ENCODE results near the gene ANO10. TPM values are rescaled to one million over a fixed set of nuclear protein-coding genes. Genes with fewer than 3 reads are reported as not detected.

Gene ANO10
- total RNA-seq, 1 donor from 2014 or later = 24.9 TPM

DNA sequence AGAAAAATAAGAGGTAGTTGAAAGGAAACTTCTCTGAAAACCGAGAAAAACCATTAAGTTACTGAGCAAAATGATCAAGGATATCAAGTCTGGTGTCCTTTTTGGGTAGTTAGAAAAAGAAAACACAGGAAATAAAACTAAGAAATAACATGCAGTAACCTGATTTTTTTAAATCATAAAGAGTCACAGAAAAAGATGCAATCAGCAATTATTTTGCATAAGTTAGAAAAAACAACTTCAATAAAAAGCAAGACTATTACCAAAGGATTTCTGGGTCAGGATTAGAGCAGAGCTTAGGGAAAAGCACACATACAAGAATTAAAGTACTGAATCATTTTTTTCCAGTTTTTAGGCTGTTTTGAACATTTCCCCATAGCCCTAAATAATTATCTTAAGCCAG is 28.5 kb upstream of the ANO10 start:
- H3K27me3 ChIP-seq = no peaks in the 10 kb centered on the region
- intact Hi-C loops (cut with DNase I) = no loop called here

DNA sequence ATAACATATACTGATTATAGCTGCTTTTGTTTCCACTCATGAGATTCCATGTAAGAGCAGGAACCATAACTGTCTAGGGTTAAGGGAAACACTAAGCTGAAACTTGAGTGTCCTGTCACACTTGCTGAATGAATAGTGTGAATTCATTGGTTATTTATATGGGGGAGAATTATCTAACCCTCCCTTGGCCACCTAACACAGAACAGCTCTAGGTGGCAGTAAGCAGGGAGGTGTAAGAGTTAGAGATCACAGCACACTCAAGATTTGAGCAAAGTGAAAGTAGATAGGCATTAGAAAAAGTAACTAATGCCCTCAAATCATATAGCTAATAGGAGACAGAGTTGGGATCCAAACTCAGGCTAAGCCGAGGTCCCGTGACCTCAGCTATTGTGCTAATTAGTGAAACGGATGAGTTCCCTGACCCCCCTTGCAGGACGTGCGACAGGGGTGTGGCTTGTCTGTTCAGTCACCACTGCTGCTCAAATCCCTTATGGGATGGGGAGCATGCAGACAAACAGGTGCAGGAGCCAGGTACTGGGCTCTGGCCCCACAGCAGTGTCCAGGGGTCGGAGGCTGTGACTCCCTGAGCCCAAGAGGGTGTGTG is 27.7 kb upstream of the ANO10 start:
- Histone ChIP-seq H3K4me3 (no peak overlapping the region), H3K27ac (no peak overlapping the region), H3K4me1 (no peaks in the 10 kb centered on the region), H3K36me3 (no peaks in the 10 kb centered on the region), H3K27me3 (no peaks in the 10 kb centered on the region), H3K9me3 (no peaks in the 10 kb centered on the region)
- TF ChIP-seq, protein P1, sequence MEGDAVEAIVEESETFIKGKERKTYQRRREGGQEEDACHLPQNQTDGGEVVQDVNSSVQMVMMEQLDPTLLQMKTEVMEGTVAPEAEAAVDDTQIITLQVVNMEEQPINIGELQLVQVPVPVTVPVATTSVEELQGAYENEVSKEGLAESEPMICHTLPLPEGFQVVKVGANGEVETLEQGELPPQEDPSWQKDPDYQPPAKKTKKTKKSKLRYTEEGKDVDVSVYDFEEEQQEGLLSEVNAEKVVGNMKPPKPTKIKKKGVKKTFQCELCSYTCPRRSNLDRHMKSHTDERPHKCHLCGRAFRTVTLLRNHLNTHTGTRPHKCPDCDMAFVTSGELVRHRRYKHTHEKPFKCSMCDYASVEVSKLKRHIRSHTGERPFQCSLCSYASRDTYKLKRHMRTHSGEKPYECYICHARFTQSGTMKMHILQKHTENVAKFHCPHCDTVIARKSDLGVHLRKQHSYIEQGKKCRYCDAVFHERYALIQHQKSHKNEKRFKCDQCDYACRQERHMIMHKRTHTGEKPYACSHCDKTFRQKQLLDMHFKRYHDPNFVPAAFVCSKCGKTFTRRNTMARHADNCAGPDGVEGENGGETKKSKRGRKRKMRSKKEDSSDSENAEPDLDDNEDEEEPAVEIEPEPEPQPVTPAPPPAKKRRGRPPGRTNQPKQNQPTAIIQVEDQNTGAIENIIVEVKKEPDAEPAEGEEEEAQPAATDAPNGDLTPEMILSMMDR (IDR thresholded peaks at IDR 0.05) = no peak
- intact Hi-C loops (cut with DNase I) = no loop called here
- DNase-seq (ENCODE audit: low spot score in 2 of 2) = no peak

More for the DNA sequence above, 28.5 kb upstream of the ANO10 start:
- no peak overlapping the region for H3K27ac ChIP-seq
- H3K4me3 ChIP-seq = no peak overlapping the region
- H3K9me3 ChIP-seq = no peaks in the 10 kb centered on the region
- TF ChIP-seq, protein P1 (IDR thresholded peaks at IDR 0.05) = no peak
- DNase-seq (ENCODE audit: low spot score in 2 of 2) = no peak
- no peaks in the 10 kb centered on the region for H3K36me3 ChIP-seq
- H3K4me1 ChIP-seq = no peaks in the 10 kb centered on the region

DNA sequence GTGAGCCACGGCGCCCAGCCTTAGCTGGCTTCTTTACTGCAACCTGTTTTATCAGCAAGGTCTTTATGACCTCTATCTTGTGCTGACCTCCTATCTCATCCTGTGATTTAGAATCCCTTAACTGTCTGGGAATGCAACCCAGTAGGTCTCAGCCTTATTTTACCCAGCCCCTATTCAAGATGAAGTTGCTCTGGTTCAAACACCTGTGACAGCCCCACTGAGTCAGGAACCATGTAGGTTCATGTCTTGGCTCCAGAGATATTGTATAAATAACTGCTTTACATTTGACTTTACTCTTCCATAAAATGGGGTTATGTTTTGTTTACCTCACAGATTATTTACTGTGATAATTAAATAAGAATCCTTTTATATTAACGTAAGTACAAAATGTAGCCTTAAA is 27.1 kb upstream of the ANO10 start:
- intact Hi-C loops (cut with DNase I) = no loop called here
- Histone ChIP-seq H3K27ac (no peak overlapping the region), H3K4me1 (no peaks in the 10 kb centered on the region), H3K9me3 (no peaks in the 10 kb centered on the region), H3K36me3 (no peaks in the 10 kb centered on the region), H3K4me3 (no peak overlapping the region), H3K27me3 (no peaks in the 10 kb centered on the region)
- no peak for DNase-seq (ENCODE audit: low spot score in 2 of 2)
- TF ChIP-seq, protein P1 (IDR thresholded peaks at IDR 0.05) = no peak

DNA sequence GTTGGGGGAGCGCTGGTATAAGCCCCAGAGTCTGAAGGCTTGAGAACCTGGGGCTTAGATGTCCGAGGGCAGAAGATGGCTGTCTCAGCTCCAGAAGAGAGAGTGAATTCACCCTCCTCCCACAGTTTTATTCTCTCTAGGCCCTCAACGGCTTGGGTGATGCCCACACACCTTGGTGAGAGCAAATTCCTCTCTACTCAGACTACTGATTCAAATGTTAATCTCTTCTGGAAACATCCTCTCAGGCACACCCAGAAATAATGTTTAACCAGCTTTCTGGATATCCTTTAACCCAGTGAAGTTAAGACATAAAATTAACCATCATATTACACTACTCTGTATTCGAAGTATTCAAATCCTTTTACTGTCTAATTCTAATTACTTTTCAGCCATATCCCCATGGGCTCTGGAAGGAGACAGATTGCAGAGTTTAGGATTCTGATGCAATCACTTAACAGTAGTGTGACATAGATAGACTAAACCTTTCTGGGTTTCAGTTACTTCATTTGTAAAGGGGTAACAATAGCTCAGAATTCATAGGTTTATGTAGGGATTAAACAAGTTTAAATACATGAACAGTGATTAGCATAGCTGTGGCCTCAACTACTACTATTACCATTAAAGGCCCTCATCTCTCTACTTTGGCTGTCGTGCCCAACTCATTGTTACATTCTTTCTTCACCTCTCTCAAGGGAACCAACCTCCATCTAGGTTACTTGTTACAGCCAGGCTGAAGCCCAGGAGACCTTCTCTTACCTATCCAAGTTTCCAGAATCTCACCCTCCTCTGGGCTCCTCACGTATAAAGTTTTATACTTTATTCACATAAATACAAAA is 25.7 kb upstream of the ANO10 start:
- intact Hi-C loops (cut with DNase I) = no loop called here
- H3K4me3 ChIP-seq = no peak overlapping the region
- peak overlapping the region; percentile 56 to 64 for H3K27ac ChIP-seq
- no peaks in the 10 kb centered on the region for H3K27me3 ChIP-seq
- TF ChIP-seq, protein P1 (IDR thresholded peaks at IDR 0.05) = no peak
- H3K9me3 ChIP-seq = no peaks in the 10 kb centered on the region
- no peaks in the 10 kb centered on the region for H3K4me1 ChIP-seq
- H3K36me3 ChIP-seq = no peaks in the 10 kb centered on the region
- no peak for DNase-seq (ENCODE audit: low spot score in 2 of 2)

DNA sequence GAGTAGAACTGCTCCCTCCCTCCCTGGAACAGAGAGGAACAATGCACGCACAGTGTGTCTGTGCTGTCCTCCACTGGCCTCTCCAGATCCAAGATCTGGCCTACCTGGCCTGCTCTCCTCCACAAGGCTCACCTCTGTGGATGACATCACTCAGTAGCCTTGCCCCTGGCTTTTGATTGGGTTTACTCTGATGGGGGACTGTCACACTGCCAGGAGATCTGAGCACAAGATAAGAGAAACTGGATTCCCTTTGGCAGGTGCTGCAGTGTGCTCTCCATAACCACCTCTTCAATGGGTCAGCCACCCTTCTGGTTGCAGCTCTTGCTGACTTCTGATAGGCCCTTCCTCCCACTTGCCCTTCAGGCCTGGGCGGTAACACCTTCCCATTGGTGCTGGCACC is 22.6 kb upstream of the ANO10 start:
- intact Hi-C loops (cut with DNase I) = no loop called here
- Histone ChIP-seq H3K27ac (no peak overlapping the region), H3K9me3 (no peaks in the 10 kb centered on the region), H3K27me3 (no peaks in the 10 kb centered on the region), H3K4me3 (no peak overlapping the region), H3K36me3 (no peaks in the 10 kb centered on the region), H3K4me1 (peaks cover 0 to 8% of the 10 kb centered on the region in 2 donors)
- DNase-seq (ENCODE audit: low spot score in 2 of 2) = no peak
- TF ChIP-seq, protein P1 (IDR thresholded peaks at IDR 0.05) = no peak
